Activated T-cell treated with anti-CD3 and anti-CD28 coated beads for 4 hours (primary cell): ENCODE measurements around the gene SLC27A4.
"Not testable (repeated sequence)": the region's sequence is repeated elsewhere in the genome, so short reads cannot be mapped to it uniquely, and the experiment has no call there.

ENCODE experiments used
- DNase-seq: peaks from one replicate; pipeline ENCODE4 v3.0.0-alpha.2; 2020

SLC27A4 gene

GRCh38 chr9:128325629-128326028 lies 14.7 kb upstream of the SLC27A4 start:
- no peak for DNase-seq

- no peak for DNase-seq
These were observed 6.9 kb upstream of the SLC27A4 start for GRCh38 chr9:128333451-128333869.

GRCh38 chr9:128335161-128335560 lies 5.2 kb upstream of the SLC27A4 start:
- DNase-seq: no peak

GRCh38 chr9:128335914-128336313 lies 4.4 kb upstream of the SLC27A4 start:
- DNase-seq: no peak

- DNase-seq: no peak
These were observed 2.4 kb upstream of the SLC27A4 start for GRCh38 chr9:128337936-128338335.

- DNase-seq: not testable (repeated sequence)
These were observed 1.3 kb upstream of the SLC27A4 start for GRCh38 chr9:128338852-128339614.

GRCh38 chr9:128340691-128341434 lies 536 bp downstream of the SLC27A4 start:
- DNase-seq: peak; percentile 9

- peak; percentile 55 for DNase-seq
These were observed 1.1 kb downstream of the SLC27A4 start for GRCh38 chr9:128341435-128341849.

- DNase-seq: no peak
These were observed 2.8 kb downstream of the SLC27A4 start for GRCh38 chr9:128342971-128343680.

- DNase-seq: no peak
These were observed 3.5 kb downstream of the SLC27A4 start for GRCh38 chr9:128343855-128344254.

GRCh38 chr9:128344931-128345605 lies 4.7 kb downstream of the SLC27A4 start:
- no peak for DNase-seq

- DNase-seq: no peak
These were observed 8.8 kb downstream of the SLC27A4 start for GRCh38 chr9:128349125-128349524.

GRCh38 chr9:128349772-128350171 lies 9.4 kb downstream of the SLC27A4 start:
- DNase-seq: no peak

- no peak for DNase-seq
These were observed 15.1 kb downstream of the SLC27A4 start for GRCh38 chr9:128355451-128355850.

GRCh38 chr9:128358090-128358489 lies 17.8 kb downstream of the SLC27A4 start:
- DNase-seq: no peak

GRCh38 chr9:128358861-128359260 lies 18.5 kb downstream of the SLC27A4 start:
- DNase-seq: no peak

- DNase-seq: no peak
These were observed 20.5 kb downstream of the SLC27A4 start for GRCh38 chr9:128360826-128361225.

- no peak for DNase-seq
These were observed 21.1 kb downstream of the SLC27A4 start for GRCh38 chr9:128361296-128361985.

GRCh38 chr9:128361986-128362646 lies 21.8 kb downstream of the SLC27A4 start:
- DNase-seq: peak; percentile 56

- DNase-seq: no peak
These were observed 22.4 kb downstream of the SLC27A4 start for GRCh38 chr9:128362774-128363173.

- no peak for DNase-seq
These were observed 25.2 kb downstream of the SLC27A4 start for GRCh38 chr9:128365525-128365924.
